HCT116 (cell line): Measurements from ENCODE around the gene AP3S1. TPM values are rescaled to one million over a fixed set of nuclear protein-coding genes. Genes with fewer than 3 reads are reported as not detected.

ENCODE experiments used
- ATAC-seq: fragments of 200-7000 bp; cut with Tn5 transposase; 2 replicates; pipeline ENCODE4 v1.9.1; 2020; ENCODE audit warnings: mild to moderate bottlenecking, moderate library complexity
- Bru-seq: library from RNA; stranded (reverse); fragments of 400-500 nt; gene quantifications from one replicate; lab custom pipeline; 2021; lab: Mats Ljungman, UMichigan
- BruChase-seq, 2 experiments: library from RNA; stranded (reverse); fragments of 400-500 nt; gene quantifications; one replicate each; lab custom pipeline; 2021; lab: Mats Ljungman, UMichigan
- BruUV-seq: library from RNA; stranded (reverse); fragments of 400-500 nt; replicated peaks from 2 replicates; lab custom pipeline; 2021; lab: Mats Ljungman, UMichigan
- CTCF ChIA-PET: fragments of 300-600 bp; sonication (Branson Sonifier 250); formaldehyde crosslinking; loops from one replicate; lab custom pipeline; 2021; ENCODE audit warnings: antibody characterized with exemption; lab: Charles Lee
- POLR2A ChIA-PET: fragments of 300-600, 350-600 bp; sonication (Branson Sonifier 250); formaldehyde crosslinking; loops from one replicate; lab custom pipeline; 2021; ENCODE audit warnings: antibody characterized with exemption; lab: Charles Lee
- RAD21 ChIA-PET, 2 experiments: fragments of 300-600 bp; sonication (Branson Sonifier 250); formaldehyde crosslinking; loops; one replicate each; lab custom pipeline; 2023; ENCODE audit warnings: low total read pairs in 2 of 2; ENCODE audit not compliant: uncharacterized antibody in 2 of 2, unreplicated experiment in 2 of 2, low non-redundant PET in 1 of 2; lab: Charles Lee
- DNase-seq: peaks from one replicate; pipeline ENCODE4 v3.0.0-alpha.2; 2010; ENCODE audit warnings: low read depth, low spot score
- H2AFZ ChIP-seq: fragments of 200-600 bp; shearing (Covaris generic), sonication (generic); 2 replicates; pipeline ENCODE4 v1.6.1; 2017; ENCODE audit warnings: low read depth, mixed run types, mixed read lengths, antibody characterized with exemption, low read length; ENCODE audit not compliant: poor library complexity, severe bottlenecking
- H3K27ac ChIP-seq: 2 replicates; pipeline ENCODE4 v1.5.1; 2012; ENCODE audit warnings: low read depth, low read length
- H3K27me3 ChIP-seq: fragments of 200-600 bp; sonication (generic); 2 replicates; pipeline ENCODE4 v1.6.1; 2016; ENCODE audit warnings: mixed run types, low read length, mixed read lengths; ENCODE audit not compliant: insufficient read depth
- H3K36me3 ChIP-seq, 2 experiments: fragments of 200-500 bp in 1 of 2; fragments of 200-600 bp in 1 of 2; sonication (Bioruptor generic) in 1 of 2; sonication (generic) in 1 of 2; 2 replicates each; pipeline versions ENCODE4 v1.5.1 to v1.6.1; 2014 to 2016; ENCODE audit warnings: low read length in 2 of 2, inconsistent platforms in 1 of 2, mixed read lengths in 1 of 2, mixed run types in 1 of 2; ENCODE audit not compliant: insufficient read depth in 2 of 2, control insufficient read depth in 1 of 2
- H3K4me1 ChIP-seq, 2 experiments: fragments of 200-600 bp in 1 of 2; sonication (generic) in 1 of 2; 2 replicates each; pipeline versions ENCODE4 v1.5.1 to v1.6.1; 2012 to 2017; ENCODE audit warnings: low read length in 2 of 2, inconsistent platforms in 1 of 2, mild to moderate bottlenecking in 1 of 2, mixed read lengths in 1 of 2, mixed run types in 1 of 2, moderate library complexity in 1 of 2; ENCODE audit not compliant: insufficient read depth in 2 of 2, control insufficient read depth in 1 of 2
- H3K4me2 ChIP-seq: fragments of 200-600 bp; sonication (generic); 2 replicates; pipeline ENCODE4 v1.6.1; 2017; ENCODE audit warnings: mixed run types, low read length, mixed read lengths
- H3K4me3 ChIP-seq, 2 experiments: fragments of 200-600 bp in 1 of 2; sonication (generic) in 1 of 2; replicated peaks in 1 of 2; 2 replicates each; pipeline ENCODE4 v1.5.1; 2011 to 2016; ENCODE audit warnings: low read length in 2 of 2, control low read depth in 1 of 2, low read depth in 1 of 2, mild to moderate bottlenecking in 1 of 2, mixed read lengths in 1 of 2, mixed run types in 1 of 2
- H3K79me2 ChIP-seq: fragments of 200-600 bp; sonication (generic); 2 replicates; pipeline ENCODE4 v1.6.1; 2017; ENCODE audit warnings: mild to moderate bottlenecking, mixed run types, low read length, moderate library complexity, mixed read lengths; ENCODE audit not compliant: insufficient read depth
- H3K9ac ChIP-seq: fragments of 200-600 bp; sonication (generic); 2 replicates; pipeline ENCODE4 v1.6.1; 2016; ENCODE audit warnings: low read length, mixed read lengths
- H3K9me2 ChIP-seq: fragments of 200-600 bp; sonication (generic), shearing (Covaris generic); 2 replicates; pipeline ENCODE4 v1.6.1; 2017; ENCODE audit warnings: mixed run types, mild to moderate bottlenecking, moderate library complexity; ENCODE audit not compliant: insufficient read depth
- H3K9me3 ChIP-seq, 2 experiments: fragments of 200-500 bp in 1 of 2; fragments of 200-600 bp in 1 of 2; sonication (Bioruptor generic) in 1 of 2; sonication (generic) in 1 of 2; 2 replicates each; pipeline ENCODE4 v1.6.1; 2014 to 2017; ENCODE audit warnings: low read length in 2 of 2, mixed read lengths in 2 of 2, inconsistent platforms in 1 of 2, low read depth in 1 of 2, mild to moderate bottlenecking in 1 of 2, mixed run types in 1 of 2, moderate library complexity in 1 of 2; ENCODE audit not compliant: control insufficient read depth in 1 of 2, insufficient read depth in 1 of 2
- H4K20me1 ChIP-seq: fragments of 200-600 bp; sonication (generic), shearing (Covaris generic); 2 replicates; pipeline ENCODE4 v1.6.1; 2017; ENCODE audit warnings: mixed run types, mild to moderate bottlenecking, moderate library complexity; ENCODE audit not compliant: insufficient read depth
- POLR2A ChIP-seq: IDR thresholded peaks from 2 replicates; pipeline ENCODE4 v1.7.0; 2011; ENCODE audit warnings: borderline replicate concordance; ENCODE audit not compliant: insufficient read depth, insufficient read length; ENCODE audit errors: extremely low read depth
- POLR2AphosphoS5 ChIP-seq: IDR thresholded peaks from 2 replicates; pipeline ENCODE4 v1.6.1; 2011; ENCODE audit warnings: mild to moderate bottlenecking, low read depth, low read length, moderate library complexity
- SP1 ChIP-seq: IDR thresholded peaks from 2 replicates; pipeline ENCODE4 v1.6.1; 2012; ENCODE audit warnings: low read depth
- YY1 ChIP-seq: IDR thresholded peaks from 2 replicates; pipeline ENCODE4 v1.6.1; 2011; ENCODE audit warnings: low read length, low read depth, moderate library complexity, mild to moderate bottlenecking; ENCODE audit not compliant: insufficient replicate concordance; ENCODE audit errors: extremely low read depth
- ZFX ChIP-seq: fragments of 450-650 bp; IDR thresholded peaks from 2 replicates; pipeline ENCODE4 v1.6.1; 2017
- intact Hi-C: fragments of 100-400 bp; cut with micrococcal nuclease; formaldehyde crosslinking; loops from 2 replicates; pipeline ENCODE4 v1.10.0; 2022
- long read RNA-seq: library from polyadenylated mRNA; unstranded; transcript quantifications from one replicate; pipeline ENCODE4 v2.0.0, GENCODE V29; 2021; ENCODE audit not compliant: unreplicated experiment
- polyA plus RNA-seq: library from polyadenylated mRNA; unstranded; fragments of >200 nt; gene quantifications from 2 replicates; pipeline ENCODE4 v1.2.1, GENCODE V29; 2012; ENCODE audit warnings: missing spikeins
- total RNA-seq: library from RNA; stranded (reverse); gene quantifications from one replicate; pipeline ENCODE4 v1.2.1, GENCODE V29; 2021; ENCODE audit not compliant: unreplicated experiment
- TF ChIP-seq, protein P1 (sequence below): IDR thresholded peaks from 2 replicates; pipeline ENCODE4 v1.6.1; 2011; ENCODE audit warnings: mild to moderate bottlenecking, low read length, moderate library complexity; ENCODE audit not compliant: insufficient replicate concordance; ENCODE audit errors: extremely low read depth

The AP3S1 gene
- 432 TPM for total RNA-seq
- 96.9 and 149 TPM in 2 replicates for polyA plus RNA-seq
- percentile 100 among the genes with signal in this experiment for Bru-seq, nascent RNA
- percentile 96 among the genes with signal in this experiment for BruChase-seq, experiment 1, labeled RNA remaining after a 6-hour chase
- percentile 97 among the genes with signal in this experiment for BruChase-seq, experiment 2, labeled RNA remaining after a 2-hour chase
- long read RNA-seq, transcript AP3S1-202 (7 exons, 1,180 nt): minor isoform, 7 of 759 reads
- long read RNA-seq, transcript AP3S1-201 (6 exons, 1,730 nt): major isoform, 528 of 759 reads
- long read RNA-seq, partial matches to known transcripts: 14 of 759 reads
- long read RNA-seq, other reads (novel, unspliced or antisense): 210 of 759 reads

DNA sequence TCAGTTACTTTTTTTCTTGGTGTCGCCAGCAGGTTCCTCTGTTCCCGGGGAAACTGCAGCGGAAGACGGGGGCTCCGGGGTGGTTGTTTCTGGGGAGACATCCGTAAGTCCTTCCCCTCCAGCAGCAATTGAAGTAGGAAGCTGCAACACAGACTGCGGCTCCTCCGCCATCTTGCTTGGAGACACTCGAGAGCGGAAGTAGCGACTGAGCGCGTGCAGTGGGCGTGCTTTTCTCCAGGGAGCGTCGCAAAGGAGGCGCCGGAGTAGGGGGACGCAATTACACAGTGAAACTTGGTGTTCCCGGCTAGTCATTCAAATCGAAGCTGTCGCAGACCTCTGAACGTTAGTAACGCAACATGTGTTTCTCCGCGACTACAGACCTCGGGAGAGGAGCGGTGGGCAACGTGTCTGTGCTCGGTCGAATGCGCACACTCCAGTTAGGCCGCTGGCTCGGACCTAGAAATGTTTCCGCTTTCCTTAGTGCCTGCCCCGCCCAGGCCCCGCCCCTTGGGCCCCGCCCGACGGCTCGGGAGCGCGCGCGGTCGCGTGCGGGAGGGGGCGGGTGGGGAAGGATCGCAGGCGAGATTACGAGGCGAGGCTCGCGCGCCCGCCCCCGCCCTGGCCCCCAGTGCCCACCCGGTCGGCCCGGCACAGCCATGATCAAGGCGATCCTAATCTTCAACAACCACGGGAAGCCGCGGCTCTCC lies at the start of gene AP3S1, which contains the start of gene ATG12:
TSS of gene AP3S1 (plus strand) at position 554 of the 707 bp plus-strand sequence. CDS start at position 657, 103 bp downstream.
TSS of gene ATG12 (minus strand) at position 184 of the 707 bp plus-strand sequence. CDS start at position 171, 13 bp downstream.
- Histone ChIP-seq H3K27me3 (no peaks in the 10 kb centered on the region), H3K79me2 (peaks cover 96% of the 10 kb centered on the region), H3K36me3 (peaks cover 17 to 26% of the 10 kb centered on the region in 2 experiments), H3K4me3 (peak within 1 kb of the TSS; percentile 83 to 87), H4K20me1 (peaks cover 6% of the 10 kb centered on the region; the same call in 1 of the 2 replicates), H2AFZ (no peak within 1 kb of the TSS), H3K9ac (peak within 1 kb of the TSS; percentile 82), H3K9me3 (no peaks in the 10 kb centered on the region), H3K4me1 (peaks cover 33 to 66% of the 10 kb centered on the region in 2 experiments), H3K27ac (peak within 1 kb of the TSS; percentile 96)
- intact Hi-C loops: loop anchor here (1.0 to 2.0 kb wide), 3 partner anchors 89 to 215 kb away; partner anchors contain the start of genes ARL14EPL and TMED7
- RAD21 ChIA-PET: no interaction called here
- CTCF ChIA-PET: interaction anchor here (1.7 kb wide), 1 partner anchor 207 kb away, joined by 5 read pairs; no protein-coding TSS in a partner anchor
- no TSS peak for BruUV-seq
- ATAC-seq: peak; percentile 77
- POLR2A ChIA-PET: interaction anchor here (1.1 kb wide), 1 partner anchor 191 kb away, joined by 3 read pairs; no protein-coding TSS in a partner anchor
- TF ChIP-seq POLR2AphosphoS5: peak; percentile 91
- TF ChIP-seq POLR2A: peak; percentile 58
- TF ChIP-seq YY1: peak; percentile 98
- TF ChIP-seq SP1: no peak
- TF ChIP-seq ZFX: peak; percentile 68
- TF ChIP-seq, protein P1, sequence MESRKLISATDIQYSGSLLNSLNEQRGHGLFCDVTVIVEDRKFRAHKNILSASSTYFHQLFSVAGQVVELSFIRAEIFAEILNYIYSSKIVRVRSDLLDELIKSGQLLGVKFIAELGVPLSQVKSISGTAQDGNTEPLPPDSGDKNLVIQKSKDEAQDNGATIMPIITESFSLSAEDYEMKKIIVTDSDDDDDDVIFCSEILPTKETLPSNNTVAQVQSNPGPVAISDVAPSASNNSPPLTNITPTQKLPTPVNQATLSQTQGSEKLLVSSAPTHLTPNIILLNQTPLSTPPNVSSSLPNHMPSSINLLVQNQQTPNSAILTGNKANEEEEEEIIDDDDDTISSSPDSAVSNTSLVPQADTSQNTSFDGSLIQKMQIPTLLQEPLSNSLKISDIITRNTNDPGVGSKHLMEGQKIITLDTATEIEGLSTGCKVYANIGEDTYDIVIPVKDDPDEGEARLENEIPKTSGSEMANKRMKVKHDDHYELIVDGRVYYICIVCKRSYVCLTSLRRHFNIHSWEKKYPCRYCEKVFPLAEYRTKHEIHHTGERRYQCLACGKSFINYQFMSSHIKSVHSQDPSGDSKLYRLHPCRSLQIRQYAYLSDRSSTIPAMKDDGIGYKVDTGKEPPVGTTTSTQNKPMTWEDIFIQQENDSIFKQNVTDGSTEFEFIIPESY: no peak
- TF ChIP-seq, all 23 proteins: peak for 4
- Histone ChIP-seq H3K9me2 (no peaks in the 10 kb centered on the region), H3K4me2 (peak within 1 kb of the TSS; percentile 91)
- peak; percentile 91 for DNase-seq
